ENCODE data around the gene GTPBP3. TPM values are rescaled to one million over a fixed set of nuclear protein-coding genes. Genes with fewer than 3 reads are reported as not detected.
A peak's percentile ranks its signal among the peaks of the same experiment; 100 is the strongest.

The GTPBP3 gene
- total and polyA plus RNA-seq, 2 of the 13 experiments (the other 11 are each of a cell fraction or from before 2014, with no cell fraction given) = 17.5 to 30.0 TPM

- TF ChIP-seq, protein P1, sequence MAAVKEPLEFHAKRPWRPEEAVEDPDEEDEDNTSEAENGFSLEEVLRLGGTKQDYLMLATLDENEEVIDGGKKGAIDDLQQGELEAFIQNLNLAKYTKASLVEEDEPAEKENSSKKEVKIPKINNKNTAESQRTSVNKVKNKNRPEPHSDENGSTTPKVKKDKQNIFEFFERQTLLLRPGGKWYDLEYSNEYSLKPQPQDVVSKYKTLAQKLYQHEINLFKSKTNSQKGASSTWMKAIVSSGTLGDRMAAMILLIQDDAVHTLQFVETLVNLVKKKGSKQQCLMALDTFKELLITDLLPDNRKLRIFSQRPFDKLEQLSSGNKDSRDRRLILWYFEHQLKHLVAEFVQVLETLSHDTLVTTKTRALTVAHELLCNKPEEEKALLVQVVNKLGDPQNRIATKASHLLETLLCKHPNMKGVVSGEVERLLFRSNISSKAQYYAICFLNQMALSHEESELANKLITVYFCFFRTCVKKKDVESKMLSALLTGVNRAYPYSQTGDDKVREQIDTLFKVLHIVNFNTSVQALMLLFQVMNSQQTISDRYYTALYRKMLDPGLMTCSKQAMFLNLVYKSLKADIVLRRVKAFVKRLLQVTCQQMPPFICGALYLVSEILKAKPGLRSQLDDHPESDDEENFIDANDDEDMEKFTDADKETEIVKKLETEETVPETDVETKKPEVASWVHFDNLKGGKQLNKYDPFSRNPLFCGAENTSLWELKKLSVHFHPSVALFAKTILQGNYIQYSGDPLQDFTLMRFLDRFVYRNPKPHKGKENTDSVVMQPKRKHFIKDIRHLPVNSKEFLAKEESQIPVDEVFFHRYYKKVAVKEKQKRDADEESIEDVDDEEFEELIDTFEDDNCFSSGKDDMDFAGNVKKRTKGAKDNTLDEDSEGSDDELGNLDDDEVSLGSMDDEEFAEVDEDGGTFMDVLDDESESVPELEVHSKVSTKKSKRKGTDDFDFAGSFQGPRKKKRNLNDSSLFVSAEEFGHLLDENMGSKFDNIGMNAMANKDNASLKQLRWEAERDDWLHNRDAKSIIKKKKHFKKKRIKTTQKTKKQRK (IDR thresholded peaks at IDR 0.05; ENCODE audit: low read length) = no peak
- TF ChIP-seq REPIN1 (CRISPR knock-in tag; IDR thresholded peaks at IDR 0.05; ENCODE audit: borderline replicate concordance, low read depth) (peak; percentile 91), TEAD3 (CRISPR knock-in tag; optimal IDR thresholded peaks at IDR 0.05; ENCODE audit: borderline replicate concordance) (peak; percentile 40), ZNF331 (CRISPR knock-in tag; IDR thresholded peaks at IDR 0.05) (peak; percentile 48; the same call in 1 of the 2 replicates), MTA1 (CRISPR knock-in tag; IDR thresholded peaks at IDR 0.05; ENCODE audit: borderline replicate concordance) (0 out of 2 replicates have a peak, but pooled peaks have one; percentile 41), ZNF335 (CRISPR knock-in tag; IDR thresholded peaks at IDR 0.05) (peak; percentile 86), ZNF788 (CRISPR knock-in tag; IDR thresholded peaks at IDR 0.05; ENCODE audit: borderline replicate concordance) (no peak), ZNF839 (CRISPR knock-in tag; IDR thresholded peaks at IDR 0.05; ENCODE audit: borderline replicate concordance) (no peak), KAT8 (CRISPR knock-in tag; IDR thresholded peaks at IDR 0.05) (peak; percentile 63; the same call in 1 of the 2 replicates), ZNF883 (CRISPR knock-in tag; IDR thresholded peaks at IDR 0.05; ENCODE audit: not compliant biosample characterization) (peak; percentile 76), RFX5 (IDR thresholded peaks at IDR 0.05; ENCODE audit: low read depth, low read length) (0 out of 2 replicates have a peak, but pooled peaks have one; percentile 23), ZNF607 (CRISPR knock-in tag; IDR thresholded peaks at IDR 0.05; ENCODE audit: borderline replicate concordance) (0 out of 2 replicates have a peak, but pooled peaks have one; percentile 9), ASH2L (IDR thresholded peaks at IDR 0.05; ENCODE audit: insufficient read length, low read depth, low read length) (peak; percentile 61), KDM5B (CRISPR knock-in tag; IDR thresholded peaks at IDR 0.05; ENCODE audit: borderline replicate concordance) (peak; percentile 81), MNT (IDR thresholded peaks at IDR 0.05) (peak; percentile 50), FOXA3 (CRISPR knock-in tag; IDR thresholded peaks at IDR 0.05) (peak; percentile 62), HOXA3 (CRISPR knock-in tag; IDR thresholded peaks at IDR 0.05) (peak; percentile 44; the same call in 1 of the 2 replicates), IKZF5 (CRISPR knock-in tag; IDR thresholded peaks at IDR 0.05) (peak; percentile 66), SALL1 (CRISPR knock-in tag; IDR thresholded peaks at IDR 0.05) (peak; percentile 50; the same call in 1 of the 2 replicates), KDM4B (CRISPR knock-in tag; IDR thresholded peaks at IDR 0.05) (no peak), ZNF772 (CRISPR knock-in tag; IDR thresholded peaks at IDR 0.05) (peak; percentile 58; the same call in 1 of the 2 replicates)
- TF ChIP-seq, protein P2, sequence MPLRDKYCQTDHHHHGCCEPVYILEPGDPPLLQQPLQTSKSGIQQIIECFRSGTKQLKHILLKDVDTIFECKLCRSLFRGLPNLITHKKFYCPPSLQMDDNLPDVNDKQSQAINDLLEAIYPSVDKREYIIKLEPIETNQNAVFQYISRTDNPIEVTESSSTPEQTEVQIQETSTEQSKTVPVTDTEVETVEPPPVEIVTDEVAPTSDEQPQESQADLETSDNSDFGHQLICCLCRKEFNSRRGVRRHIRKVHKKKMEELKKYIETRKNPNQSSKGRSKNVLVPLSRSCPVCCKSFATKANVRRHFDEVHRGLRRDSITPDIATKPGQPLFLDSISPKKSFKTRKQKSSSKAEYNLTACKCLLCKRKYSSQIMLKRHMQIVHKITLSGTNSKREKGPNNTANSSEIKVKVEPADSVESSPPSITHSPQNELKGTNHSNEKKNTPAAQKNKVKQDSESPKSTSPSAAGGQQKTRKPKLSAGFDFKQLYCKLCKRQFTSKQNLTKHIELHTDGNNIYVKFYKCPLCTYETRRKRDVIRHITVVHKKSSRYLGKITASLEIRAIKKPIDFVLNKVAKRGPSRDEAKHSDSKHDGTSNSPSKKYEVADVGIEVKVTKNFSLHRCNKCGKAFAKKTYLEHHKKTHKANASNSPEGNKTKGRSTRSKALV (CRISPR knock-in tag; IDR thresholded peaks at IDR 0.05) = peak; percentile 59
These were observed 31.7 kb upstream of the GTPBP3 start, which contains the start of gene MRPL34 (continued) for GRCh38 chr19:17305517-17306284.
